LNCAP (cell line): Measurements from ENCODE around the gene CACNA1A.

Source experiments
- CTCF ChIP-seq: fragments of 450-650 bp; IDR thresholded peaks from 2 replicates; pipeline ENCODE4 v1.5.1; 2017; ENCODE audit warnings: mild to moderate bottlenecking

The CACNA1A gene

GRCh38 chr19:13275016-13275722, 231.1 kb downstream of the CACNA1A start:
- TF ChIP-seq CTCF, result no peak

GRCh38 chr19:13270514-13271105, 235.7 kb downstream of the CACNA1A start:
- TF ChIP-seq CTCF, result no peak

GRCh38 chr19:13269348-13269747, 236.9 kb downstream of the CACNA1A start:
- no peak for TF ChIP-seq CTCF

- TF ChIP-seq CTCF, result no peak
These were observed 238.4 kb downstream of the CACNA1A start for GRCh38 chr19:13267889-13268288.

GRCh38 chr19:13267131-13267530, 239.1 kb downstream of the CACNA1A start:
- TF ChIP-seq CTCF, result no peak

- TF ChIP-seq CTCF, result peak; percentile 56
These were observed 243.8 kb downstream of the CACNA1A start for GRCh38 chr19:13262450-13262849.

- no peak for TF ChIP-seq CTCF
These were observed 245.2 kb downstream of the CACNA1A start for GRCh38 chr19:13260883-13261653.
